RWPE2 (cell line): Measurements from ENCODE around the gene RAI1.

Source experiments
- ATAC-seq: fragments of 200-7000 bp; cut with Tn5 transposase; 3 replicates; pipeline ENCODE4 v1.9.1; 2021; ENCODE audit warnings: low read depth
- DNase-seq: peaks from one replicate; pipeline ENCODE4 v3.0.0-alpha.2; 2020; ENCODE audit warnings: low spot score
- H3K27ac ChIP-seq: fragments of 450-650 bp; 2 replicates; pipeline ENCODE4 v1.5.1; 2017; ENCODE audit warnings: mild to moderate bottlenecking; ENCODE audit not compliant: poor library complexity, severe bottlenecking
- H3K27me3 ChIP-seq: fragments of 250-450 bp; sonication (Bioruptor Pico); 2 replicates; pipeline ENCODE4 v1.5.1; 2021; ENCODE audit warnings: mild to moderate bottlenecking, moderate library complexity; ENCODE audit not compliant: insufficient read depth, poor library complexity, severe bottlenecking
- H3K36me3 ChIP-seq: fragments of 250-450 bp; sonication (Bioruptor Pico); 2 replicates; pipeline ENCODE4 v1.5.1; 2020; ENCODE audit warnings: low read depth, mild to moderate bottlenecking, moderate library complexity
- H3K4me1 ChIP-seq: fragments of 250-450 bp; sonication (Bioruptor Pico); 2 replicates; pipeline ENCODE4 v1.5.1; 2021; ENCODE audit warnings: mild to moderate bottlenecking, moderate library complexity; ENCODE audit not compliant: insufficient read depth, poor library complexity, severe bottlenecking
- H3K4me3 ChIP-seq: fragments of 250-450 bp; sonication (Bioruptor Pico); 2 replicates; pipeline ENCODE4 v1.5.1; 2021; ENCODE audit warnings: mild to moderate bottlenecking, moderate library complexity; ENCODE audit not compliant: severe bottlenecking
- H3K9me3 ChIP-seq: fragments of 250-450 bp; sonication (Bioruptor Pico); 2 replicates; pipeline ENCODE4 v1.5.1; 2021; ENCODE audit warnings: mild to moderate bottlenecking, moderate library complexity; ENCODE audit not compliant: severe bottlenecking
- TF ChIP-seq, protein P1 (sequence below): fragments of 450-650 bp; IDR thresholded peaks from one replicate; pipeline ENCODE4 v1.5.1; 2017; ENCODE audit warnings: mild to moderate bottlenecking, moderate library complexity; ENCODE audit not compliant: poor library complexity, severe bottlenecking

The RAI1 gene

DNA sequence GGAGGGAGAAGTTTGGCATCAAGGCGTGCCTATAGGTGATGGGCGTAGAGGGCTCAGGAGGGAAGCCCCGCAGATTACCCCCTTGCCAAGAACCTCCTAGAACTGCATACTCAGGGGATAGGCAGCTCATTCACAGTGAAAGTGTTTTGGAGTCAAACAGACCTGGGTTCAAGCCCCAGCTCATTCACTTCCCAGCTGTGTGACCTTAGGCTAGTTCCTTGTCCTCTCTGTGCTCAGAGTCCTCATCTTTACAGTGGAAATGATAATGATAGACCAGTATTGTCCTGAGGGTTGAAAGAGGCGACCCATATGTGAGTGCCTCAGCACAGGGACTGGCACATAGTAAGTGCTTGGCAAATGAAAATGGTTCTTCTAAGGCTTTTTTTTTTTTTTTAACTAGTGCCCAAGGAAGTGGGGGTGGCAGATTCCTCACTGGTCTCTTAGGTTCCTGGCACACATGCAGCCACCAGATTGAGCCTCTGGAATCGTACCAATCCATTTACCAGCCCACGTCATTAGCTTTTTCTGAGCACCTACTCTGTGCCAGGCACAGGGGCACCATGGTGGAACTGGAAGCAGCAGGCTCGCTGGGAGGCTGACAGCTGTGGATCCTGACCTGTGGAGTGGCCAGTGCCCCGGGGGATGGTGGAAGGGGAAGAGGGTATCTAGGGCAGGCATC is 79.8 kb downstream of the RAI1 start:
- H3K27me3 ChIP-seq = no peaks in the 10 kb centered on the region
- no peak for ATAC-seq
- TF ChIP-seq, protein P1, sequence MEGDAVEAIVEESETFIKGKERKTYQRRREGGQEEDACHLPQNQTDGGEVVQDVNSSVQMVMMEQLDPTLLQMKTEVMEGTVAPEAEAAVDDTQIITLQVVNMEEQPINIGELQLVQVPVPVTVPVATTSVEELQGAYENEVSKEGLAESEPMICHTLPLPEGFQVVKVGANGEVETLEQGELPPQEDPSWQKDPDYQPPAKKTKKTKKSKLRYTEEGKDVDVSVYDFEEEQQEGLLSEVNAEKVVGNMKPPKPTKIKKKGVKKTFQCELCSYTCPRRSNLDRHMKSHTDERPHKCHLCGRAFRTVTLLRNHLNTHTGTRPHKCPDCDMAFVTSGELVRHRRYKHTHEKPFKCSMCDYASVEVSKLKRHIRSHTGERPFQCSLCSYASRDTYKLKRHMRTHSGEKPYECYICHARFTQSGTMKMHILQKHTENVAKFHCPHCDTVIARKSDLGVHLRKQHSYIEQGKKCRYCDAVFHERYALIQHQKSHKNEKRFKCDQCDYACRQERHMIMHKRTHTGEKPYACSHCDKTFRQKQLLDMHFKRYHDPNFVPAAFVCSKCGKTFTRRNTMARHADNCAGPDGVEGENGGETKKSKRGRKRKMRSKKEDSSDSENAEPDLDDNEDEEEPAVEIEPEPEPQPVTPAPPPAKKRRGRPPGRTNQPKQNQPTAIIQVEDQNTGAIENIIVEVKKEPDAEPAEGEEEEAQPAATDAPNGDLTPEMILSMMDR = no peak
- DNase-seq = no peak
- H3K4me3 ChIP-seq = no peak overlapping the region
- no peaks in the 10 kb centered on the region for H3K9me3 ChIP-seq
- peaks cover 18% of the 10 kb centered on the region for H3K36me3 ChIP-seq
- no peak overlapping the region for H3K27ac ChIP-seq
- H3K4me1 ChIP-seq = peaks cover 6% of the 10 kb centered on the region

DNA sequence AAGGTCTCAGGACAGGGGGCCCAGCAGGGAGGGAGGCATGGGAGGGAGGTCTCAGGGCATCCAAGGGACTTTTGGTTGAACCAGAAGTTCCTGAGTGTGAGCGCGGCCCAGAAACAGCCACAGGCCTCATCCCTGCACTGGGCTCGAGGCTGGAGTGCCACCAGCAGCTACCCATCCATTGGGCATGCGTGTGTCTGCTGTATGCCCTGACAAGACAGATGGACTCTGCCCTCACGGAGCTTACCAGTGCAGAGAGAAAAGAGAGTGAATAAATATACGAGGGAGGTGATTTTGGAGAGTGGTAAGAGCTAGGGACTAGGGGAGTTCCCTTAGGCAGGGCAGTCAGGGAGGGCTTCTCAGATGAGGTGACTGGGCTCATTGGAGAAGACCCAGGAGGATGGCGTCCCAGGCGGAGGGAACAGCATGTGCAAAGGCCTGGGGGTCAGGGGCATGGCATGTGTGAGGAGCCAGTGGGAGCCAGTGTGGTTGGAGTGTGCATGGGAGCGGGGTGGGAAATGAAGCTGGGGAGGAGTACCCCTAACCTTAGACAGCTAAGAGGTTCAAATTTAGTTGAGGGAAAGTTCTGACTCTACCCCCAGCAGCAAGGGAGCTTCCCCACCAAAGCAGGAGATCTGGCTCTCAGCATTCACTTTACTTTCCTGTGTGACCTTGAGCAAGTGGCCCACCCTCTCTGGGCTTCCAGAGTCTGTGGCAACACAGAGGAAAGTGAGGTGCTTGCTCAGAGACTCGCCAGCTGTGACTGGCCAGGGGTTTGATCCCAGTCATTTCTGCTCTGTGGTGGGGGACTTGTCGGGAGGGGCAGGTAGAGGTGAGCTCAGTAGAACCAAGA is 80.9 kb downstream of the RAI1 start:
- TF ChIP-seq, protein P1 = no peak
- H3K9me3 ChIP-seq = no peaks in the 10 kb centered on the region
- ATAC-seq (no peak), DNase-seq (no peak)
- no peaks in the 10 kb centered on the region for H3K27me3 ChIP-seq
- H3K4me3 ChIP-seq = no peak overlapping the region
- no peak overlapping the region for H3K27ac ChIP-seq
- peaks cover 21% of the 10 kb centered on the region for H3K36me3 ChIP-seq
- H3K4me1 ChIP-seq = peaks cover 6% of the 10 kb centered on the region

DNA sequence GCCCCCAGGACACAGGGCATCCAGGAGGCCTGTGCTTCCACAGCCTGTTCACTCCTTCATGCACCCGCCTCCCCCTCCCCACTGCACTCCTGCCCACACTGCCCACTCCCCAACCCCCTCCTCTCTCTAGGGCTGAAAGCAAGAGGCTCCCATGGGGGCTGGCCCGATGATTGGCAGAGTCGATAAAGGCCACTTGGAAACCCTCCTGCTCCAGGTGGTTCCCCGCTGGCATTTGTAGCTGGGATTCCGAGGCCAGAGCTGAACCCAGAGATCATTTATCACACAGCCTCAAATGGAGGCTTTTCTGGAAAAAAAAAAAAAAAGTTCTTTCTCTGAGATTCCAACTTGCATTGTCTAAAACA is 81.5 kb downstream of the RAI1 start:
- H3K4me1 ChIP-seq = peaks cover 6% of the 10 kb centered on the region

DNA sequence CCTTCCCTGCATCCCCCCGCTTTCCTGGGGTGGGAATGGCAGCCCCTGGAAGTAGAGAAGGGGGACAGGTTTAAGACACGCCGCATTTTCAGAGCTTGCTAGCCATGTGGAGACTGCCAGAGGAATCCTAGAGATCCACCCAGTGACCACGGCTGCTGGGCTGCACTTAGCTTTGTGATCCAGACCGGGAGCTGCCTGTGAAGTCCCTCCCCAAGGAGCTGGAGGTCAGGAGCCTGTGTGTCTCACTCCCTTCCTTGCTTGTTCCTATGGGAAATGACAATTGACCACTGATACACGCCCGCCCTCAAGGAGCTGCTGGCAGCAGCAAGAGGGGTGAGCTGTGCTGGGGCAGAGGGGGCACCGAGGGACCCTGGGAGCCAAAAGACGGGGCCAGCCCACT is 81.9 kb downstream of the RAI1 start:
- TF ChIP-seq, protein P1 = no peak
- Histone ChIP-seq H3K27me3 (no peaks in the 10 kb centered on the region), H3K27ac (no peak overlapping the region), H3K36me3 (peaks cover 21% of the 10 kb centered on the region), H3K9me3 (no peaks in the 10 kb centered on the region), H3K4me1 (peaks cover 6% of the 10 kb centered on the region), H3K4me3 (no peak overlapping the region)
- ATAC-seq = no peak
- DNase-seq = no peak

More for the DNA sequence above, 81.5 kb downstream of the RAI1 start:
- TF ChIP-seq, protein P1 = no peak
- H3K4me3 ChIP-seq = no peak overlapping the region
- ATAC-seq (no peak), DNase-seq (no peak)
- no peaks in the 10 kb centered on the region for H3K9me3 ChIP-seq
- H3K36me3 ChIP-seq = peaks cover 21% of the 10 kb centered on the region
- H3K27me3 ChIP-seq = no peaks in the 10 kb centered on the region
- H3K27ac ChIP-seq = no peak overlapping the region
